Kidney capillary endothelial cell (primary cell): ENCODE data around the gene VOPP1.
A peak's percentile ranks its signal among the peaks of the same experiment; 100 is the strongest.

Source experiments
- DNase-seq: peaks from one replicate; pipeline ENCODE4 v3.0.0-alpha.2; 2018; ENCODE audit warnings: low spot score

The VOPP1 gene

DNA sequence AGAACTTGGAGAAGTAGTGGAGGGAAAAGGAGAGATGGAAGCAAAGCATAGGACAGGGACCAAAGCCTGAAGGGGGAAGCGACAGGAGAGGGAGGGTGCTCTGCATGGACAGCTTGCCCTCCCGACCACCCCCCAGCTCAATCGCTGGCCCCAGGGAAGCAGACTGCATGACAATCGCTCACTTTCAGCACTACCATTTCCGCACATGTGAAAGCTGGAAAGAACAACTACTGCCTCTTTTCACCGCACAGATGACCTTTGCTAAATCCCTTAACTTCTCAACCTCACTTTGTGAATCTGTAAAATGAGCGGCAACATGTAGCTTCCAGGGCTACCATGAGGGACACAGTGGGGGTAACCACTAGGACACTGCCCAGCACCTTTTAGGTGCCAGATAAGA, 17.1 kb downstream of the VOPP1 start:
- DNase-seq, result no peak

DNA sequence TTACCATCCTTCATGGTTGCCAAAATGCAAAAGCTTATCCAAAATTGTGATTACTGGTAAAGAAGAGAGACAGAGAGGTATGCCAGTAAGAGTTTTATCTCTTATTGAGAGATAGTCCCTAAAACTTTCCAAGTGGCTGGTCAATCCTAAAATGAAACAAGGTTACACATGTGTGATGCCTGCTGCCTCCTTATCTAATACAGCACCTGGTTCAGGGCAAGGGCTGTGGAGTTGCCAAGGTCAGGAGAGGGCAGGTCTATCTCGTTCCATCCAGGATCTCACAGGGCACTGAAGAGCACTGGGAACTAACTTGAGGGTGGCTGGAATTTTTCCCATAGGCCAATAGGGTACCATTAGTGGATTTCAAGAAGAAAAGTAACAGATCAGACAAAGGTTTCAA, 18.3 kb downstream of the VOPP1 start:
- DNase-seq, result no peak

DNA sequence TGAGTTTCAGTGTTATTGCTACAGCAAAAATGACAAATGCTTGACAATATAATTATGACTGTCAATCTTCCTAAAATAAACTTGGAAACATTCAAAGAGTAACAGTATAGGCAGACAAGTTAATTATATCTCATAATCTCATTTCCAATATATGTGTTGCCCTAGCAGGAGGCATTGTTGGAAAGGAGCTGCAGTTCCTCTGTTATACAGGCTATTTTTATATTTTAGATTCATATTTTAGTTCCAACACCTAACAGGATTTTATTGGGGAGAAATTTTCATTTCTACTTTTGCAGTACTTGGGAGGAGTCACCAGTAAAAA, 19.3 kb downstream of the VOPP1 start:
- DNase-seq, result no peak

DNA sequence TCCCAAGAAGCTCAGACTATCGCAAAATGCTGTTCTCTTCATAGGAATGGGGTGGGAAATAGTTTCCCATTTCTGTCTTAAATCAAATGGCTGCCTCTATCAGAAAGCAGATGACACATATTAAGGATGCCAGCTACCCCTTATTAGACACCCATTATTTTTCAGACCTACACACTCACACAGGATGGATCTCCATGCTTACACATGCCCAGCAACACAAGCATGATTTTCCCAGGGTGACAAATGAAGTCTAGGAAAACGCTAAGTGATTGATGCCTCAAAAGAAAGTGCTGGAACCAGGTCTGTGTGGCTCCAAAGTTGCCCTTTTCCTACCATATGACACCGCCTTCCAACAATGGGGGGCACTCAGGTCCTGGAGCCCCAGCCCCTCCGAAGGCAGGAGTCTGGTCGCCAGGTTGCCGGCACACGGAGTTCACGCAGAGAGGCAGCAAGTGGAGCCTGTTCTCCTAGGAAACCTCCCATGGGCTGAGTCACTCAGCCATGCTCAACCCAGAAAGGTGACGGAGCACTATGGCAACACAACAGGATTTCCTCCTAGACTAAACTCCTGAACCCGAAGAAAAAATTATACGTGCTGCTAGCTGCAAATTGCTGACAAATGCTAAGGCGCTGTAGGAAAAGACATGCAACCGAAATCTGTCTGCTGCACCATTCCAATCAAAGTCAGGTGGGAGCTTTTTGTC, 19.8 kb downstream of the VOPP1 start:
- peak; percentile 96 for DNase-seq

DNA sequence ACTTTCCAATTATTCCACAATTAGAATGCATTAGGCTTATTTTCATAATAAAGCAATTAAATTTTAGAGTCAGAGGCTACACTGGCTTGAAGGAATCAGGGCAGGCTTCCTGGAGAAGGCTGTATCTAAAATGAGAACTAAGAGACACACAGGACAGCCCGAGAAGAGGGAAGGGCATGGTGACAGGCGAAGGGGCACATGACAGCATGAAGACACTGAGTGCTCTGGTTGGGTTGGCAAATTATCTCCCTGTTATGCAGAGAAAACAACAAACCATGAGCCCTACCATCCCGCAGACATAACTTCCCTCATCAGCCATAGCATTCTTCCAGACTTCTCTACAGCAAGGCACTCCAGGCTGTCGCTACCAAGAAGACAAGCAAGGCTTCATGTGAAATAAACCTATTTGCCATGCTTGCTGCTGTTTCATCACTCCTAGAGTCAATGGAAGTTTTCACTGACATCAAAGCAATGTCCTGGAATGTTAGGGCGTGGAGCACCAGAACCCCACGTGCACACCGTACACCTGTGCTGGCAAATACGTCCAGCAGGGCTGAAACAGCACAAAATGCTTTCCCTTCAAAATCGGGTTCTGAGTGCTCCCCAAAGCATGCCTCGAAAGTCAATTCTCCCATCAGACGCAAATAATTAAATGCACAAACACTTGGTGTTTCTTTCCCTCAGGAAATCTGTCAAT, 21.3 kb downstream of the VOPP1 start:
- no peak for DNase-seq

DNA sequence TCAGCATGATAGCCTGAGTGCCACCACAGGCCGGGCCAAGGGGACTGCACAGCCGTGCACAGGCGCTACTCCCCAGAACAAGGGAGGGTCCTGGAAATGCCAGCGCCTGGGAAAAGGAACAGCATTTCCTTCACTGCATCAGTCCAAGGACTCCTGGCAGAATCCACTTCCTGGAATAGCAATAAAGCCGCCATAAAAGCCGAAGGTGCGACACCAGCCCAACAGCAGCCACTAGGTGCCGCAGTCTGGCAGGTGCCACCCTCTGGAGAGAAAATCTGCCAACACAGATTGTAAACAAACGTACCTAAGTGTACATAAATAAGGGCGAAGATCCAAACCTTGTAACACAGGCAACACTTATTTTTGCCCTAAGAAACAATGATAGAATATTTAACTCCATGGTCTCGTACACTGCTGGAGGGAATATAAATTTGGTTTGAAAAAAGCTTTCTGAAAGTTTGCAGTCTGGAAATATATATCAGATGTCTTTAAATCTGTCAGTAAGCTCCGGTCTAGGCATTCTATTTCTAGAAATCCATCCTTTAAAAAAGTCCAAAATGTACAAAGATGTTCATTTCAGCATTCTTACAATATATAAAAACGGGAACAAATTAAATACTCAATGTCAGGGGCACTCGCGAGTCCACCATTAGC, 22.2 kb downstream of the VOPP1 start:
- peak; percentile 65 for DNase-seq

DNA sequence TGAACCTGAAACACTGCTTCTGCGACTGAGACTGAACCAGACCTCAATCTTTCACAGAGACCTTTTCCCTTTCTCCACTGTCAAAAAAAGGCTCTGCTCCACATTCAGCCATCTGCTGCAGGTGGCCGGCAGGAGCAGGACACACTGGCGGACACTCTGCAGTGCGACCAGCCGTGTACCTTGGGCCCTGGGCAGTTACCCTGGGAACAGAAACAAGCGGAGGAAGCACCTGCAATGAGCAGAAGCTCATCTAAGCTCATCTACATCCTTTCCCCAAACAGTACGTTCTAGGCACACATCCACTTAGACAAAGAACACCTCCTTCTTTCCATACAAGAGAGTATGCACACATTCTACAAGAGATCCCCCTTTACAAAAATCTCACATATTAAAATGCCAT, 22.8 kb downstream of the VOPP1 start:
- no peak for DNase-seq

DNA sequence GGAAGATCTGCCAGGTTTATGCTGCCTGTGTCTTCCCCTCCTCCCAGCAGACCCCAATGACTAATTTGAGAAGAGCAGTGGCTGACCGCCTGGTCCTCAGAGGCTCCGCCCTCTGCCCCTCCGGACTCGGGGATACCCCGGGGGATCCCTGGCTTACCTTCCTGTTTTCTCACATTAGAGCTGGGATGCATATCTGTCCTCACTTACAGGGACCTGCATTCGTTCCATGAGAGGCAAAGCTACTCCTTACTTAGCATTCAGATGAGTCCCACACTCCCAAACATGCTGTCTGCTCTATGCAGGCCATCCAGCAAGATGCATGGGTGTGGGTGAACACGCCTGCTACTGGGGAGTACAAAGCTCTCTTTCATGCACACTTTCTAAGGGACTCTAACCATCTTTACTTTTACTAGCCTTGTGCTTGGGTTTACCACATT, 24.0 kb downstream of the VOPP1 start:
- no peak for DNase-seq

DNA sequence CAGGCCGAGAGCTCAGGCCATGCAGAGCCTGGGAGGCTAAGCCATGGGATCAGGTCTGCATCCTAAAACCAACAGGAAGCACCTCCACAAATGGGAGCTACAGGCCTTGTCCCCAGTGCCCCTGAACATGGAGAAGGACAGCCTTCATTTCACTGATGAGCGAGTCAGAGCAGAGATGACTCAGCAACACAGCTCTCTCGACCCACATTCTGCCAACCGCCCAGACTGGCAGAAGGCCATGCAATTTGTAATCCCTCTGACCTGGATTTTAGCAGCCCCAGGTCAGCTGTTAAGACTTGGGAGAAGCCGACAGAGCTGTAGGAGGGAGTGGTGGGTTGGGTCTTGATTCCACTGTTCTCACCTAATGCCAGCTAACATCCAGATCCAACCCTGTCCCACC, 25.5 kb downstream of the VOPP1 start:
- DNase-seq, result peak; percentile 84

DNA sequence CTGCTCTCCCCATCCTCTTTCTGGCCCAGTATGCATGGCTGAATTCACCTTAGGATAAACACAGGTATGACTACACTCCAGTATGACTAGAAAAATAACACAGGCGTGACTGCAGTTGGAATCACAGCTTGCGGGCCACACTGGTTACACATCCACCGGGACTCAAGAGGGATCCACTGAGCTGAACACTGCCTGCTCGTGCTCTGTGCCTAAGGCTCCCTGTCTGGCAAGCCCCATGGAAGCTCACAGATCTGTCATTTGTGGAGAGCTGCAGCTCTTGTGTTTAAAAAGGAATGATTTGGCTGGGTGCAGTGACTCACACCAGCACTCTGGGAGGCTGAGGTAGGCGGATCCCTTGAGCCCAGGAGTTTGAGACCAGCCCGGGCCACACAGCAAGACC, 26.8 kb downstream of the VOPP1 start:
- no peak for DNase-seq

DNA sequence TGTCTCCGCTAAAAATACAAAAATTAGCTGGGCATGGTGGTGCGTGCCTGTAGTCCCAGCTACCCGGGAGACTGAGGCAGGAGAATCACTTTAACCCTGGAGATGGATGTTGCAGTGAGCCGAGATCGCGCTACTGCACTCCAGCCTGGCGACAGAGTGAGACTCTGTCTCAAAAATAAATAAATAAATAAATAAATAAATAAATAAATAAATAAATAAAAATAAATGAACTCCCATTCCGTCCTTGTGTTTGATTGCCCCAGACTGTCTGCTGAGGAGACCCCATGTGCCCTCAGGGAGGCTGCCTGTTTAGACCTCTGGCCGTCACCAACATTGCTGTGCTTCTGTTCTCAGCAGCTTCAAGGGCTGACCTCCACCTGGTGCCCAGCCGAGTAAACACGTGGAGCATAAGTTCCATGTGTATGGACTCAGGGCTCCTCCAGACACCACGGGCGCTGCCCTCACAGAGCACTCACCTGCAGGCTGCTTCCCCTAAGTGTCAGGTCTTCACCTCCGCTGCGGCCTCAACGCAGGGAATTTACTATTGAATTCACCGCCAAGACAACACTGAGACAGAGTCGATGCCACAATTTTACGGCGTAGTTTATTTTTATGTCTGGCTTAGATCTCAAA, 32.0 kb downstream of the VOPP1 start:
- DNase-seq, result no peak

DNA sequence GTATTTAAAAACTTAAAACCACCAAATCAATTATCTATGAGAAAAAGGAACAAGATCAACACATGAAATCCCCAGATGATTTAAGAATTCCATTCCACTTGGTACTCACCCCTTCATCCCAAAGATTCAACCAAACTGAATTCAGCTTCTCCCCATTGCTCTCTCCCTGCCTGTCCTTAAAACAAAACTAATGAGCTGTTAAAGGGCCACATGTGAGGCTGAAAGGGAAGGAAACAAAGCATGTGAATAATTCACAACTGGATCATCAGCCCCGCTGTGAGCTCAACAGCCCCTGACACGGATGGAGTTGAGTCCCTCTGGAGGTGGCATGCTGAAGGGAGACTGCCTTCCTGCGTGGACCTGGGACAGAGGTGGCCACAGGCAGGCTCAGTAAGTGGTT, 32.9 kb downstream of the VOPP1 start:
- DNase-seq, result no peak

DNA sequence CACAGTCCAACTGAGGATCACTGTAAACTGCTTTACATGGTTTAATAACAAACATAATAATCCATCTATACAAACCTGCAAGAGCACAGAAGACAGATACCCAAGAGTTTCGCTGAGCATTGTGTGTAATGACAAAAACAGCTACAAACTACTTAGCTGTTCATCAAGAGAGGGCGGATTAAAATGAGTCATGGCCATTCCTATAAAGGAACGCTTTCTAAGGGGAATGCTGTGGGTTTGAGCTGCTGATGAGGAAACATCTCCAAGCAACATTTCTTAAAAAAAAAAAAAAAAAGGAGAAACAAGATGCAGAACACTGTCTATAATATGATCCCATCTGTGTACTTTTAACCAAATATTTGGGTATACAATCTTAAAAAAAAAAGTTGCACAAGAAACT, 33.8 kb downstream of the VOPP1 start:
- DNase-seq, result no peak

DNA sequence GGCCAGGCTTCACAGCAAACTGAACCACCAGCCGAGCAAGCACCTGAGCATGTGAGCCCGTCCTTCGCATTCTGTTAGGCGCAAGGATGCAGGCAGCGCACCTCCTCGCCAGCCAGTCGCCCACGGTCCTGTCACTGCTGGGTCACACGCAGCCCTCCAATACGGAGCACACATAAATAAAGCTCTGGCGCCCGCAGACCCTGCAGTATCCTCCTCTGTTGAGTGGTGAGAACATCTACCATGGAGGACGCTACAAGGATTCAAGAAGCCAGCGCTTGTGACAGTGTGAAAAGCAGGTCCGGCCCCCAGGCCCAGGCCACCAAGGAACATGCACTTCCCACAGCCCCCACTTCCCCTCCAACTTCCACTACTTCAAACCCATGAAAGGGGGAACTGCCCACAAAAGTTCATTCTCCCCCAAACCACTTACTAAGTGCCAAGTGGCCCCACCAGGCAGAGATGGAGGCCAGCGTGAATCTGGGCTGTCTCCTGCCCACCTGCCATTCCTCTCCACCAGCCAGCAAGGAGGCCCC, 34.8 kb downstream of the VOPP1 start:
- DNase-seq, result no peak

DNA sequence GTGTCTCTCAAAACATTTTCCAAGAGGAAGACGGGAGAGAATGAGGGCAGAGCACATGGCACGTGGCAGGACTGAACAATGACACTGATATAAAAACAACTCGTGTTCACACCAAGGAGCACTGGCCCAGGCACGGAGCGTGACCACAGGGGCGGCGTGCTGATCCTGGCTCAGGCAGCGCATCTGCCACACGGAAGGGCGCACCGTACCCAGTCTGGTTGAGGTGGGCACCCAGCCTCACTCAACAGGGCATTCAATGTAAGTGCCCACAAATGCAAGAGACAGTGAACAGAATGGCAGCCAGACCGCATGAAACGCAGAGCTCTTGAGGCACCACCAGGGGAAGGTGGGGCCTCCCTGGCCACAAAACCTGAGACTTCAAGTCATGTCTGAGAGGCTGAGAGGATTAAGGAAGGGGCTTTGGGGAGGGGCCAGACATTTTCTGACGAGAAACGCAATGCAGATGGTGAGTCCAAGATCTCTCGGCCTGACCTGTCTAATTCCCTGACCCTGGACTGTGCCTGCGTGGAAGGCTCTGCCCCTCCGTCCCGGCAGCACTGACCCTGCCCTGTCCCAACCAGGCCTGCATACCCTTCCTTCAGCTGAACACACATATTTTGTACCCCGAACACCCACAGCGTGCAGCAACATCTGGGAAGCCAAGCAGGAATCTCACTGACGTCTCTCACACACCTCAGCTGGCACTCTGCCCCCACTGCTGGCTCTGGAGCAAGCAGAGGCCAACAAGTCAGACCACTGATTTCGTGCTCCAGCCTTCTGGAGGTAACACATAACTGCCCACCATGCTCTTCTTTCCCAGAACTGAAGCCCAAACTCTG, 35.5 kb downstream of the VOPP1 start:
- DNase-seq, result no peak

DNA sequence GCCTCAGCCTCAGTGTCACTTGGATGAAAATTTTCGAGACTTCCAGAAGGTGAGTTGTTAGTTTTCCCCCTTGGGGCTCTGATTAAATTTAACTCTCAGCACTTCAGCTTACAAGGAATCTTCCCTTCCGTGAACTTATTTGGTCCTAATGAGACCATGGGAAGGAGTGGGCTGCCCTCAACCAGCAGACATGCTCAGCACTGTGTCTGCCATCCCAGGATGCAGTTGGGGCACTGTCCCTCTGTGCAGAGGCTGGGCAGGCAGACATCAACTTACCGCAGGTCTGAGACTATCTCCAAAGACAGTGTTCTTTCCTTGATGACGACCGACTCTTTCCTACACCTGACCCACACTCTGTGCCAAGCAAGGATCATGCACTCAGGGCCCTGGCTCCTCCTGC, 36.7 kb downstream of the VOPP1 start:
- no peak for DNase-seq

DNA sequence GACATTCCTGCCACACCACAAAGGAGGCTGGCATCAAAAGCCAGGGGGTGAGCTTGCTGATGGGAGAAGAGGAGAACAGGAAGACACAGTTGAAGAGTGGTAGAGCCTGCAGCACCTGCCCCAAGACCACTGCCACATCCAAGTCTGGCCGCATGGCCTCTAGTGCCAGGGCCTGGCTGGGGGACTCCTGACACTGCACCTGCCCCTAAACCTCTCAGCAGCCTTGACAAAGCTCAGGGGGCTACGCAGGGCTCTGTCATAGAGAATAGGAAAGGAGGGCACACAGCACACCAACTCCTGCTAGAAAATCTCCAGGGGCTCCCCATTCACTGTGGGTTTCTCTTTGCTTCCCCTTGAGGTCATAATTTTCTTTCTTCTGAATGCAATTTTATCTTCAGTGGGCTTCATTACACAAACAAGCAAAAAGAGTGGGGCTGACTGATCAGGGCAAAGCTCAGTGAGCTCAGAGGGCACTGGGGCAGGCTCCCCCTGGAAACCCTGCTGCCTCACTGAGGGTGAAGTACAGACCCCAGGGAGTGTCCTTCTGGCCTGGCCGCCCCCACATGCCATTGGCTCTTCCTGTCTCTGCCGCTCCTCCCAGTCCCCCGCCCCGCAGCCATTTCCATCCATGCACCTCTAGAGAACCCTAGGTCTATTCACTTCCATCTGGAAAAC, 37.2 kb downstream of the VOPP1 start:
- DNase-seq, result no peak

DNA sequence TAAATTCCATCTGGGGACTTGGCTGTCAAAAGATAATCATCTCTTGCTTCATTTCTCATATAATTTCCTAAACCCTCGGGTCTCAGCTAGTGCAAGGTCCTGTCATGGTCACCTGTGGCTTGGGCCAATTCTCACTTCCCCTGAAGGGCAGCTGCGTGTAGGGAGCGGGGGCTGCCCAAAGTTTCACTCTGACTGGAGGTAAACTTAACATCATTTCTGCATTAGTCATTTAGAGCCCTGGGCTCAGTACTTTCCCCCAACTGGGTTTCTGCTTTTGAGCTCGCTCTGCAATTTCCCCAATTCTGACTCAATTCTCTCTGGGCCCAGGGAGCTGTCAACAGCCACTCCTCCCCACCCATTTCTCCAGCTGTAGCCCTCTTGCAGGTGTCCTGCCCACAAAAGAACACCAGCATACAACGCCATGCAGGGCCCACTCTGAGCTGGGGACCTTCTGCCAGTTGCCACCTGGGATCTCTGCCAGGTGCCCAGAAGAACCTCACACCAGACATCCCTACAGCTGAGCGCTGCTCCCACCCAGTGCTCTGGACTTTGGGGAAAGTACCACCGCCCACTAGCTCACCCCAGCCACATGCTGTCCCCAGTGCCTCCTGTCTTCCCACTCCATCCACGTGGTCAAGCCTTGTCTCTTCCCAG, 37.9 kb downstream of the VOPP1 start:
- DNase-seq, result no peak

DNA sequence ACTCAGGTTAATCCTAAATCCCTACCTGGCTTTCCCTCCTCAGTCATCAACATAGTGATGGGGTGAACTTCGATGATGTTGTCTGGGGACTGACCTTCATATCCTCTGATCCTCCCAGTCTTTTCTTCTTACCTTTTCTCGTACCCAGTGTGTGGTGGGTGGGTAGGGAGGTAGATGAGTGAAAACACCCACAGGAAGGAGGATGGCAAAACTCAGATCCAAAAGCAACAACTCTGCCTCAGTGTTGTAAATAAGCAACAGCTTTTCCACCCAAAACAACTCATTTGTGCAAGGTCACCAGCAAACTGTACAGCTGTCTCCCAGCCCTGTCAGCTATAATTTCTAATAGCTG, 38.6 kb downstream of the VOPP1 start:
- DNase-seq, result no peak

DNA sequence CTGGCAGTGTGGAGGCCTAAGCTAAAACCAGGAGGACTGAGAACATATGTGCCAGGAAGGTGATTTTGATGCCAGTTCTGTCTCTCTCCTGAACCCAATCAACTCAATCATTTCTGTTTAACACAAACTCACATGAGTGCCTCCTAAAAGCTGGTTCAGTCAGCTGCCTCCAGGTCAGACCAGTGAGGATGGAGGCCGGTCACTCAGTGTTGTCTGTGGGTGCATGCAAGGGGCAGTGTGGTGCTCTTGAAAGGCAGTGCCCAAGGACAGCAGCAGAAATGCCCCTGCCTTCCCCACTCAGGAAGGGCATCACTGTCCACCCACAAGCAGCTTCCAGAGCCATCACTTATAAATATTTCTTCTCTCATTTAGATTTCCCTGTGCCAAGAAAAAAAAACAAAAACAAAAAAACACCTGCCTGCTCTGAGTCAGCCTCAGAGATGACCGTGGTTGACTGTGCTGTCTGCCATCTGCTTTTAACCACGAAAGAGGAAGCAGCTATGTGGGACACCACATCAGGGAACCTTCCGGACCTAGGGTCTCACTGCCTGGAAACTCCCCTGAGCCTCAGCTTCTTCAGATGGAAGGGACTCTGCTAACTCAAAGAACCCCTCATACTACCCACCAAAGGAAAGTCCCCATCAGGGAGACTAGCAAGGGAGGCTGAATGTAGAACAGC, 39.1 kb downstream of the VOPP1 start:
- no peak for DNase-seq
